HK-2 (cell line): ENCODE results near the gene CEBPG.

ENCODE experiments used
- DNase-seq: peaks from one replicate; pipeline ENCODE4 v3.0.0-alpha.2; 2018; ENCODE audit not compliant: unreplicated experiment

Gene CEBPG

DNA sequence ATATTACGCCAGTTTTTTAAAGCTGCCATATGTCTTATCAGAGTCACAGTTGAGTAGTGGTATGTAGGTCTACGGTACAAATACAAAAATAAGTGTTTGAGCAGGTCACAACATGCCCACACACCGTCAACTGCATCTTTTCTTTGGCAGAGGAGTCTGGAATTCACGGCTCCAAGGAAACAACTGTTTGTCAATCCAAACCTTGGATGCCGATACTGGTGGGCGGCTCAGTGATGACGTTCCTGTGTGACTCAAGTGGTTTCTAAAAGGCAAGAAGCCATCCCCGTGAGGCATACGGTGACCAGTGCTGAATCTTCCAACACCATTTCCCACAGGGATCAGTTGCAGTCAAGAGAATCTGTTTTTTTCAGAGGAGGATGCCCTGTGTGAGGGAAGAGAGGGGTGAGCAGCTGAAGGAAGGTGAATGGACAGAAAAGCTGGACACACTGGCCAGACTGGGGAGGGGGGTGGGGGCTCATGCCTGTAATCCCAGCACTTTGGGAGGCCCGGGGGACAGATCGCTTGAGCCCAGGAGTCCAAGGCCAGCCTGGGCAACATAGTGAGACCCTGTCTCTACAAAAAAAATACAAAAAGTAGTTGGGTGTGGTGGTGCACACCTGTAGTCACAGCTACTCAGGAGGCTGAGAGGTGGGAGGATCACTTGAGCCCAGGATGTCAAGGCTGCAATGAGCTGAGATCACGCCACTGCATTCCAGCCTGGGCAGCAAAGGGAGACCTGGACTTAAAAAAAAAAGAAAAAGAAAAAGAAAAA lies 22.8 kb upstream of the CEBPG start:
- DNase-seq: no peak

DNA sequence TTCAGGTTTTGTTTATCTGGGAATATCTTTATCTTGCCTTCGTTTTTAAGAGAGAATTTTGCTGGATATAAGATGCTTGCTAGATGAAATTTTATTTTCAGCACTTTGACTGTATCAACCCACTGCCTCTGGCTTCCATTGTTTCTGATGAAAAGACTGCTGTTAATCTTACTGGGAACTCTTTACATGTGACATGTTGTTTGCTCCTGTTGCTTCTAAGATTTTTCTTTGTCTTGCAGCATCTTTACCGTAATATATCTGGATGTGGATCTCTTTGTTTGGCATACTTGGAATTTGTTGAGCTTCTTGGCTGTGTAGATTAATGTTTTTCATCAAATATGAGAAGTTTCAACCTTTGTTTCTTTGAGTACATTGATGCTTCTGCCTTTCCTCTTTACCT lies 18.0 kb upstream of the CEBPG start:
- no peak for DNase-seq

DNA sequence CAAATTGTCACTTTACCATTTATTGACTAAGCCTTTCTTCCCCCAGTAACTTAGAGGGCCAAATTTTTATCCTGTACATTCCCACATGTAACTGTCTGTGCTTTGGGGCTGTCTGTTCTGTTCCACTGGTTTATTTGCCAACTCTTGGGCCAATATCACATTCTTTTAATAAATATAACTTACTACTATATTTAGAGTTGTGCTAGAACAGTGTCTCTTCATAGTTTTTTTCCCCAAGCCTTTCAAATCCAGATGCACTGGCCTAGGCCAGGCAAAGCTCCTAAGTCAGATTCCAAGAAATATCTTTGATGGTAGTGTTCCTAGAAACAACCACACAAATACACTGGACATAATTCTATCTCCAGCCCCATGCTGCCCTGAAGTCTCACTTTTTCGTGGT lies 16.0 kb upstream of the CEBPG start:
- DNase-seq: no peak

DNA sequence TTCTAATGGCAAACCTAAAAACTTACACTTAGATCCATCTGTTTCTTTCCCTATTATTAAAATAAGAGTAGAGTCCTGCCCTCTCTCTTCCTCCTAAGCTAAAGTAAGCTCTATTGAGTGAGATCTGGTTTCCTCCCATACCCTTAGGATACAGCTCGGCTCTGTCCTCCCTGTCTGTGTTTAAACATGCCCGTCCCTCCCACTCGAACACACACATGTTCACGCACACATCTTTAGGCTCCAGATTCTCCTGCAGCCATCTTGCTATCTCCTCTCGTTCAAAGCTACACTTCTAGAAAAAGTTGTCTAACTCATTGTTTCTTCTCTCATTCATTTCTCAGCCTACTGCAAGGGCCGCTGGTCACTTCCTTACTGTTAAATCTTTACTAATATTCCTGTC lies 15.1 kb upstream of the CEBPG start:
- DNase-seq: no peak

DNA sequence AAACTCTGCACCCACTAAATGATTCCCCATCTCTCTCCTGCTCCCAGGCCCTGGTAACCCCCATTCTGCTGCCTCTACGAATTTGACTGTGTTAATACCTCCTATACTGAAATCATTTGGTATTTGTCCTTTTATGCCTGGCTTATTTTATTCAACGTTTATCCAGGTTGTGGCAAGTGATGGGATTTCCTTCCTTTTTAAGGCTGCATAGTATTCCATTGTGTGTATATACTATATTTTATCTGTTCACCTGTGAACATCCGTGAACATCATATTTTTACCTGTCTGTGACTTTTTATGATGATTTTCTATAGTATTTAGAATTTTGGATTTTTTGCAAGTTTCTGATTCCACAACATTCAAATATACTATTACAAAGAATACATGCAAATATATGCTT lies 13.9 kb upstream of the CEBPG start:
- DNase-seq: no peak

DNA sequence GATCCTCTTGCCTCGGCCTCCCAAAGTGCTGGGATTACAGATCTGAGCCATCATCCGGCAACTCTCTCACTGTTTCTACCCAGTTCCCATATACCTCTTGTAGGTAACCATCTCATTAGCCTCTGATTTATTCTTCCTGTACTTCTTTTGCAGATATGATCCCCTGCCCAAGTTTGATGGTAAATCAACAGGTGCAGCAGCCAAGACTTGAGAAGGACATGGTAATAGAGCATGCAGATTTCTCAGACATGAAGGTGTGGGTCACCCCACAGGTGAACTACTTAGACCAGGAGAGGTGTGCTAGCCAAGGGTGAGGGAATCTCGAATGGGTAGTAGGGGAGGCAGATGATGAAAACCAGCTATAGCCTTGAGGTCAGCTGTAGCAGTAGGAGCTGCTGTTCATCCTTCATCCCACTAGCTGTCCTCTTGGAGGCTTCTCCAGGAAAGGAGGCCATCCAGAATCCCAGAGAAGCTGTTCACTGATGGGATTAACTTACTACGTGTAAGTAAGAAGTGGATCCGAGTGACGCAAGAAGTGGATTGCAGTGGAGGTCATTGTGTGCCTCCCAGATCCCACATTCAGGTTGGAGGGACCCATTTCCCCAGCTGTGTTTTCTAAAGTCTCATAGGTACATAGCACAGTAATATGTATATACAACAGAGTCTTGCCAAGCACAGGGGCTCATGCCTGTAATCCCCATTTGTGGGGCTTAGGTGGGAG lies 10.8 kb upstream of the CEBPG start:
- DNase-seq: no peak

DNA sequence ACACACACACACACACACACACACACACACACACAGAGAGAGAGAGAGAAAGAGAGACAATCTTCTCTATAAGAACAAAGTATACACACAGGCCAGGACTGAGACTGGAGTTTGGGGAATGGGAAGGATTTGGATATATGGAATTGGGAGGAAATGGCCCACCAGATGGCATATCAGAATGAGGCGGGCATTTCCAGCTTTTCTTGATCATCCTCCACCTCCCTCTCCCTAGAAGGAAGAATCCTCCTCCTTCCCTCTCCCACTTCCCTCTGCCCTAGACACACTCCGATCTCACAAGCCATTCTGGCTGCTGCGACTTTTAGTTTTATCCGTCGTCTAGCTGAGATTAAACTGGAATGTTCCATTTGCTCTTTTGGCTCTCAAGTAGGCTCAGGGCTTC lies 10.0 kb upstream of the CEBPG start:
- DNase-seq: no peak

DNA sequence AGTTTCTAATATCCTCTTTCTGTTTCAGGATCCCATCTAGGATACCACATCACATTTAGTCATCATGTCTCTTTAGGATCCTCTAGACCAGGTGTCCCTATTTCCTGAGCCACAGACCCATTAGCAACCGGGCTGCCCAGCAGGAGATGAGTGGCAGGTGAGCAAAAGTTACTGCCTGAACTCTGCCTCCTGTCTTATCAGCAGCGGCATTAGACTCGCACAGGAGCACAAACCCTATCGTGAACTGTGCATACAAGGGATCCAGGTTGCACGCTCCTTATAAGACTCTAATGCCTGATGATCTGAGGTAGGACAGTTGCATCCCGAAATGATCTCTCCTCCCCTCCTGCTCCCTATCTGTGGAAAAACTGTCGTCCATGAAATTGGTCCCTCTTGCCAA lies 7.8 kb upstream of the CEBPG start:
- no peak for DNase-seq

DNA sequence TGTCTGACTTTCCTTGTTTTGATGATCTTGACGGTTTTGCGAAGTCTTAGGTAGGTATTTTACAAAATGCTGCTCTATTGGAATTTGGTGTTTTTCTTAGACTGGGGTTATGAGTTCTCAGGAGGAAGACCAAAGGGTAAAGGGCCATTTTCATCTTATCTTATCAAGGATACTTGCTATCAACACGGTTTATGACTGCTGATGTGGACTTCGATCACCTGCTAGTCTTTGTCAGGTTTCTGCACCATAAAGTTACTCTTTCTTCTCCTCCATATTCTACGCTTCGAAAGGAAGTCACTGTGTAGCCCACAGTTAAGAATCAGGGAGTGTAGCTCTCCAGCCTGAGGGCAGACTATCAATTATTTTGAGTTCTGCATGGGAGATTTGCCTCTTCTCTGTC lies 7.4 kb upstream of the CEBPG start:
- no peak for DNase-seq

DNA sequence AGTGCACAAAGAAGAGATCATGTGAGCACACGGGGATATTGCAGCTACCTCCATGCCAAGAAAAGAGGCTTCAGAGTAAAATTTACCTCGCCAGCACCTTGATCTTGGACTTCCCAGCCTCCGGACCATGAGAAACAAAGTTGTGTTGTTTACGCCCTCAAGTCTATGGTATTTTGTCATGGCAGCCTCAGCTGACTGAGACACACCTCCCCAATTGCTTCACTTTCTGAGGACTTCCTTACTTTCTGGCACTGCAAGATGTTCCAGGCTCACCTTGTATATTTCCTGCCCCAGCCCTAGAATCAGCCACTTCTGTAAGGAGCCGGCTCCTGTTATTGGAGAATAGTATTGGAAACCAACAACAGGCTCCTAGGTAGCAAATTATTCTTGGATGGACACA lies 6.6 kb upstream of the CEBPG start:
- no peak for DNase-seq

DNA sequence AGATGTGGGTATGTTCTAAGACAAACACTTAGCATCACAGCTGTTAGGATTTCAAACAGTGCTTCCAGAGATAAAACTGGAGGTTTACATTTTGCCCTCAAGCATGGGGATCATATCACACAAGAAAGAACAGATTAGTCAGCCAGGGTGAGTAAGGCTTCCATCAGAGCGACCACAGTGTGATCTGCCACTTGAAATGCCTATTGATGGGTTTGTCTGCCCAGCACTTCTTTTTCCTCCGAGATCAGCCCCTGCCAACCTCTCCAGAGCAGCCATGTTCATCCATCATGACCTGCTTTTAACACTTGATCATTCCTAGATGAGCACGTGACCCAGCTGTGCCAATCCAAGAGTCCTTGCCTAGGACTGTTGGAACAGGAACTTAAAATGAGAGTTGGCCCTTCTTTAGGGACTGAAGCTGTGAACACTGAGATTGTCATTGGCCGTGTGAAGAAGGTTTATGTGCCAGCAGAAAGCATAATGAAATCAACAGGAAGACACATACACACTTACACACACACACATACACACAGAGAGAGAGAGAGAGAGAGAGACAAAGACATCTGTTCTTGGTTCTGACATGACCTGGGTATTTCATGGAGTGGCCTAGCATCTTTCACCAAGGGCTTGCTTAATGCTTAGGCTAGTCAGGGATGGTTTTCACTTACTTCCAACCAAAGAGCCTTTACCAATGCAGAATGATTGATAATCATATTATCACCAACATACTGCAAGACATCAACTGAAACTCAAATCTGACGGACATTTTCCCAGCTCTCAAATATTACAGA lies 5.2 kb upstream of the CEBPG start:
- DNase-seq: peak; percentile 38

DNA sequence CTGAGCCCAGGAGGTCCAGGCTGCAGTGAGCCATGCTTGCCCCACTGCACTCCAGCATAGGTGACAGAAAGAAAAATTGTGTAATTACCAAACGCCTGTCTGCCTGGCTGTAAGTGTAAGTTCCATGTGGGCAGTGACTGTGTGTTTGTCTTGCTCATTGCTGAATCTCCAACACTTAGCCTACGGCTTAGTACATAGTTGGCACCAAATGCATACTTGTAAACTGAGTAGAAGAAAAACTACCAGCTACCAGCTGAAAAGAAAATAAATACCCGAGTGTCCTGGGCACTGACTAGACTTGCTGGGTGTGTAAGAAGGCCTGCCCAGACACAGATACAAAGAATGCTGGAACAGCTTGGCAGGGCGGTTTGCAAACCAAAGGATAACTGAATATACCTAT lies 2.7 kb upstream of the CEBPG start:
- DNase-seq: no peak

DNA sequence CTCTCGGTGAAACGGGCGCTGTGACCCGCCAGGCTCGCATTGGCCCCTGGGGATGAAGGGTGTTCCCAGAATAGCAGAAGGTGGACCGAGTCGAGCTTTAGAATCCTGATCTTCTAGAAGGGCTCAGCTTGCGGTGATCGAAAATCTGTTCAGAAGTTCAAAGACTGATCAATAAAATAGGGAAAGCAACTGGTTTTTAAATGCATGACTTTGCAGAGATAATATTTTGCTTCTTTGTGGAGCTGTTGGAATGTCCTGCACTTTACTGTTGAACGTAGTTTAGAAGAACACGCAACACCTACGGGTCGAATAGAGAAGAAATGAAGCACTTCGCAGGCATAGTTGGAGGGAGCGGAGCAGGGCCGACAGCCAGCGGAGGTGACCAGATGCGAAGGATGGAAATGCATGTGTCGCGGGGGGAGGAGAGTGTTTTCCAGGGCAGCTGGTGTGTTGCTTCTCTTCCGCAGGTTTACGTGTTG lies 766 bp downstream of the CEBPG start:
- no peak for DNase-seq

DNA sequence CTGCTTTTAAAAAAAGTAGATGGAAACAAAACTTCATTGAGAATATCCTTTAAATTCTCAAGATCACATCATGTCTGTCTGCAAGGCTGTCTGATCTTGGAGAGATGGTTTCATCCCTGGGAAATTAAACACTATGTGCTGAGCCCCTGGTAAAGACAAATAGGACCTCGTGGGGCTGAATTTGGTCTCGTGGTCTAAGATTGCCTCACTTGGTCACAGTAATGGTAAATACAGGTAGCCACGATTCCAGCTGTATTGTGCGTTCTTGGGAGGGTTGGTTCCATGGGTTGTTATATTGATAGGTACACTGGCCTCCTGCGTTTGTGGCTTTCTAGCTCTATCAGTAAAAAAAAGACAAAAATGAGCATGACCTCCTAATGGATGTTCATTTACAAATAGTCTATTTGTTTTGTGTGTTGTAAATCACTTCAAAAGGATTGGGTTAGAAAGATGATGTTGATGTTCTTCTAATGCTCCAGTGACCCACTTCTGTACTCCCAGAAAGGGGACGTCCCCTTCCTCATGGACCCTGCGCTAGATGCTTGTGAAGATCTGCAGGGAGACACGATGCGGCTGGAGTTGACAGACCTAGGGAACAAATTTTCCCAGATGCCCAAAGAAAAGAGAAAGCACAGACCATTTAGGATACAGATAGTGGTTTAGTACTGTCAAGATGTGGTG lies 1.8 kb downstream of the CEBPG start:
- DNase-seq: no peak

DNA sequence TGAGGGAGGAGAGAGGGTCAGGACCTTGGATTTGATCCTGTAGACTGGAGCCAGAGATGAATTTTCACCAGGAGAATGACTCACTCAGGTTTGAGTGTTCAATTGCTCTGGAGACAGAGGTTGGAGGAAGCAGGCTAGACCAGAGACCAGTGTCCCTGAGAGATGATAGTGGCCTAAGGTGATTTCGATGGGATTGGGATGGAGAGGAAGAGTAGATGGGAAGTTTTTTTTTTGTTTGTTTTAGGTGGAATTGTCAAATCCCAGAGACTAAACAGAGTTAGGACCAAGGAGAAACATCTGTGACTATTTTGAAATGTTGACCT lies 2.3 kb downstream of the CEBPG start:
- DNase-seq: no peak

DNA sequence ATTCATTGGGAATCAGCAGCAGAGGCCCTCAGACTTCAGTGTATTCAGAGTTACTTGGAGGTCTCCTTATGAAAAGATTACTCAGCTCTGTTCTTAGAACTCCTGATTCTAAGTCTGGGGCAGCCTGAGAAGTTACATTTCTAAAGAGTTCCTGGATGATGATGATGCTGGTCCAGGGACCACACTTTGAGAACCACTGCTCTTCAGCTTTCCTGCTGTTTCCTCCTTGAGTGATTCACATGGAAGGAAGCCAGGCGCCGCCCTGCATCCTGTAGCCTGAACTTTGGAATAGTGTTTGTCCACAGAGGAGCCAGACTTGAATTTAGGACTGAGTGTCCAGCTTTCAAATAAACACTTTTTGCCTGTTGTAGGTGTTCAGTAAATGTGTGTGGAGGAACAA lies 2.9 kb downstream of the CEBPG start:
- DNase-seq: no peak

DNA sequence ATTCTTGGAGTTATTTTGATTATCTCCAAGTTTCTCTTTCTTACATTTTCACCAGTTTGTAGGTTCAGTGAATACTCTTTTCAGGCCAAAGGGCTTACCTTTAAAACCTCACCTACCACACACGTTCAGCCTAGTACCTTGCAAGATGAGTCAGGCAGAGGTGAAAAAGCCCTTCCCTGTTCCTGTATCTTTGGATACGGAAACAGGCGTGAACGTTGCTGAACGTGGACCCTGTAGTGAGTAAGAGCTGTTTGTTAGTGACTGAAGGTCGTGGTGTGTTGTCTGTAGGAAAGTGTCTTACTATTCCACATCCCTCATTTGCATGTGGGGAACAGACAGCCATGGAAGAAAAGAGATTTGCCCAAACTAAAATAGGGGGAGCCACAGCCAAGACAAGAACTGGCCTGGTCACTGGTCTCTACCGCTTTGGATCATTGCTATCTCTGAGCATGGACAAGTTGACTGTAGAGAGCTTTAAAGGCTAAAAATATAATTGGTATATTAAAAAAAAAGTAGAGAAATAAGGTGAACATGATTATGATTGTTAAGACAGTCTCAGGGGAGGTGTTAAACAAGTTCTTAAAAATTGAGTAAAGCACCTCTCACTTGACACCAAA lies 3.5 kb downstream of the CEBPG start:
- no peak for DNase-seq

DNA sequence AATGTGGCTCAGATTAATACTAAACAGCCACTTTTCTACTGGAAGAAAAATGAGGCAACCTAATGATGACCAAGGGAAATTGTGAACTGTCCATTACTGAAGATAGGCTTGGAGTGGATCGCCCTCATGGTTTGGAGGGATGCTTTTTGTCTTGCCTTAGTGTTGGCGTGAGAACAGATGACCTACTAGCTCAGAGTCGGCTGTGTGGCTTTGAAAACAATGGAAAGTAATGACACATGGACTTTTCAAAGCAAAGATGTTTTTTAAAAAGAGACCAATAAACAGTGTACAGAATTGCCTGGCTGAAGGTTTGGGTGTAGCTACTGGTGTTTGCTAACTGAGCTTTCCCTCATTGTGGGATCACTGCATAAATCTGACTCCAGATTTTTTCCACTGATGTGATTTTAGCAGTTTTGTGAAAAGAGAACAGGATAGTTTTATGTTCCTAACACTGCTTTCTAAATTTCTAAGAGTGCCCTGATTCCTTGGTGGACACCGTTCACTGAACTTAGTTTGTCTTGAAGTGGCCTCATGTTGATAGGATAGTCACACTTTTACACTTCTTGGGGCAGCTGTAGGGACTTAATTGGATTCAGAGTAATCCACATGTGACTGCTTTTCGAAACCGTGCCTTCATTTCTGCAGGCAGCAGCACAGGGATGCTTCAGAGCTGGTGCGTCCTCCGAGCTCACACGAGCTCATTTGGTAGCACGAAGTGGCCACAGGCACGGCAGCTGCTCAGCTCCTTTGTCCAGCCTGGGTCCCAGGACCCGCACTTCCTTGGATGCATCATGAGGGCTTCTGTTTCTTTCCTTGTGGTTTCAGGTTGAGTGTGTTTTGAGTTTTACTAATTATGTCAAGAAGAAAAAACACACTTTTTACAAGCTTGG lies 4.3 kb downstream of the CEBPG start:
- DNase-seq: no peak

DNA sequence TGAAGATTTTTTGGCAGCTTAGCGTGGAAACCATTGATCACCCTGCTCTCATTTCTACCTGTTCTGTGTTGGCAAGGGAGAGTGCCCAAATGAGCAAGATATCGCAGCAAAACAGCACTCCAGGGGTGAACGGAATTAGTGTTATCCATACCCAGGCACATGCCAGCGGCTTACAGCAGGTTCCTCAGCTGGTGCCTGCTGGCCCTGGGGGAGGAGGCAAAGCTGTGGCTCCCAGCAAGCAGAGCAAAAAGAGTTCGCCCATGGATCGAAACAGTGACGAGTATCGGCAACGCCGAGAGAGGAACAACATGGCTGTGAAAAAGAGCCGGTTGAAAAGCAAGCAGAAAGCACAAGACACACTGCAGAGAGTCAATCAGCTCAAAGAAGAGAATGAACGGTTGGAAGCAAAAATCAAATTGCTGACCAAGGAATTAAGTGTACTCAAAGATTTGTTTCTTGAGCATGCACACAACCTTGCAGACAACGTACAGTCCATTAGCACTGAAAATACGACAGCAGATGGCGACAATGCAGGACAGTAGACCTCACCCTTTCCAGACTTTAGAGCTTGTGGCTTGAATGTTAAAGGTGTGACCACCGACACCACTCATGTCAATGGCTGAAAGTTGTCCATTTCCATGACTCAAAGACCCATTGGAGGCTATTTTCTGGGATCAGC lies 5.8 kb downstream of the CEBPG start:
- no peak for DNase-seq

DNA sequence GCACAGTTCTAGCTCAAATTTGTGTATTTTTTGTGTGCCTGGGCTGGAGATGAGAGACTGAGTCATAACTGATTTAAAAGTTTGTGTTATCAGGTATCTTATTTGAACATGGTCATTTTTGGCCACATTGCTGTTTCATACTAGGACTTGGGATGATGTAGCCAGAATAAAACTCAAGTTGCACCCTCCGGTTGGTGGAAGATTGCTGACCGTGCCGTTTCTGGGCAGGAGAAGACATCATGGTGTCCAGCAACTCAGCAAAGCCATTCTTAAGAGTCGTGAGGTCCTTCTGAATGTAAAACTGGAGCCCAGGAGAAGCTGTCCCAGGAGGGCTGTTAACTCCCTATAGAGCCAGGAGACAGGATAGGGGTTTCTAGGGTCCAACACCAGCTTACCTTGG lies 7.6 kb downstream of the CEBPG start:
- DNase-seq: no peak
